ENCODE results near the gene SLC22A23.

DNA sequence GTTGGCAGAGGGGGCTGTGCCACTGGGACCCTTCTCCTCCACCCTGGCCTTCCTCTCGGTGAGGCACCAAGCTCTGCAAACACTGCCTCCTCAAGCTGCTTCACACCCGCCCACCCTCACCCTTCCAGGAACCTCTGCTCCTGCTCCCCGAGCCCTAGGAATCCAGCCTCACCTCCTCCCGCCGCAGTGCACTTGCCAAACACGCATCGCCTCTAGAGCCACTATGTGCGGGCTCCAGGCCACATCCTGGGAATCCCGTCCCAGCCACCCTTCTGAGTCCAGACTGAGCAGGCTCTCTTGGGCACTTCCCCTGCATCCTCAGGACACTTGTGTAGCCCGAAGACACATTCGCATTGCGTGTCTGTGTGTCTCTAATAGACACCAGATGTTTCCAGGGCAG, 179.6 kb downstream of the SLC22A23 start:
- no peak for TF ChIP-seq POLR2AphosphoS5 (IDR thresholded peaks at IDR 0.05)
- TF ChIP-seq, protein P1, sequence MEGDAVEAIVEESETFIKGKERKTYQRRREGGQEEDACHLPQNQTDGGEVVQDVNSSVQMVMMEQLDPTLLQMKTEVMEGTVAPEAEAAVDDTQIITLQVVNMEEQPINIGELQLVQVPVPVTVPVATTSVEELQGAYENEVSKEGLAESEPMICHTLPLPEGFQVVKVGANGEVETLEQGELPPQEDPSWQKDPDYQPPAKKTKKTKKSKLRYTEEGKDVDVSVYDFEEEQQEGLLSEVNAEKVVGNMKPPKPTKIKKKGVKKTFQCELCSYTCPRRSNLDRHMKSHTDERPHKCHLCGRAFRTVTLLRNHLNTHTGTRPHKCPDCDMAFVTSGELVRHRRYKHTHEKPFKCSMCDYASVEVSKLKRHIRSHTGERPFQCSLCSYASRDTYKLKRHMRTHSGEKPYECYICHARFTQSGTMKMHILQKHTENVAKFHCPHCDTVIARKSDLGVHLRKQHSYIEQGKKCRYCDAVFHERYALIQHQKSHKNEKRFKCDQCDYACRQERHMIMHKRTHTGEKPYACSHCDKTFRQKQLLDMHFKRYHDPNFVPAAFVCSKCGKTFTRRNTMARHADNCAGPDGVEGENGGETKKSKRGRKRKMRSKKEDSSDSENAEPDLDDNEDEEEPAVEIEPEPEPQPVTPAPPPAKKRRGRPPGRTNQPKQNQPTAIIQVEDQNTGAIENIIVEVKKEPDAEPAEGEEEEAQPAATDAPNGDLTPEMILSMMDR (IDR thresholded peaks at IDR 0.05): no peak
- no peak for TF ChIP-seq EP300 (IDR thresholded peaks at IDR 0.05)

Data from sigmoid colon (tissue), 4 donors.